Ecto neural progenitor cell (in vitro differentiated cells): Measurements from ENCODE around the gene NACC1.
A peak's percentile ranks its signal among the peaks of the same experiment; 100 is the strongest.
"Not testable (repeated sequence)": the region's sequence is repeated elsewhere in the genome, so short reads cannot be mapped to it uniquely, and the experiment has no call there.

Experiments used
- DNase-seq: peaks from one replicate; pipeline ENCODE4 v3.0.0-alpha.2; 2018; ENCODE audit warnings: low spot score

Gene NACC1

GRCh38 chr19:13164343-13165161 lies 46.5 kb downstream of the NACC1 start:
- peak; percentile 86 for DNase-seq

GRCh38 chr19:13165162-13165997 lies 47.3 kb downstream of the NACC1 start:
- DNase-seq = no peak

GRCh38 chr19:13166151-13166550 lies 48.1 kb downstream of the NACC1 start:
- not testable (repeated sequence) for DNase-seq

DNA sequence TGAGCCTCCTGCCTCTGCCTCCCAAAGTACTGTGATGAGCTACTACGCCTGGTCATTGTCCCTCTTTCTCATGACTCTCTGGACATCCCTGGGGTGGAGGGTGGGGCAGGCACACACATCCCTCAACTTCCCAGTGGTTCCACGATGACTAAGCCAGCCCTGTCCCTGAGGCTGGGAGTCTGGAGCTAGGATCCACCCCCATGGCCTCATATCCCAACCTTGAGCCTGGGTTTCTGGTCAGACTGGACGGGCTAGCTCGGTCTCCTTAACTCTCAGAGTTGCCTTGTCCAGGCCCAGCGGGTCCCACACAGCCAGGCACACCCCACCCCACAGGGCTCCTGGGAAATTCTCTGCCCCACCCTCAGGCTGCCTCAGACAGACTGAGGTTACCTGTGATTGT lies 51.7 kb downstream of the NACC1 start:
- no peak for DNase-seq

- no peak for DNase-seq
These were observed 53.1 kb downstream of the NACC1 start for GRCh38 chr19:13171146-13171545.

GRCh38 chr19:13172346-13173138 lies 54.5 kb downstream of the NACC1 start:
- DNase-seq = no peak

- DNase-seq = no peak
These were observed 55.2 kb downstream of the NACC1 start for GRCh38 chr19:13173139-13173737.

DNA sequence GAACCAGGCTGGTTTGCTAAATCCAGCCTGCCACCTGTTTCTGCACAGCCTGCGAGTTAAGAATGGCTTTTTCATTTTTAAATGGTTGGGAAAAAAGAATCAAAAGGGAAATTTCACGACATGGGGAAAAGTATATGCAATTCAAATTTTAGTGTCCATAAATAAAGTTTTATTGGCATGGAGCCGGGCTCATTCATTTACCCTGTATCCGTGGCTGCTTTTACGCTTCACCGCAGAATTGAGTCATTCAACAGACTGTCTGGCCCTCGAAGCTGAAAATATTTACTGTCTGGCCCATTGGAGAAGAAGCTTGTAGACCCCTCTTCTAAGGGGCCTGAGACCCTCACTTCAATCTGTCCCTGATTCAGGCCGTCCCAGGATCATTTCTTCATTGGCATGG lies 58.3 kb downstream of the NACC1 start:
- no peak for DNase-seq

- DNase-seq = not testable (repeated sequence)
These were observed 59.5 kb downstream of the NACC1 start for GRCh38 chr19:13177584-13177983.

DNA sequence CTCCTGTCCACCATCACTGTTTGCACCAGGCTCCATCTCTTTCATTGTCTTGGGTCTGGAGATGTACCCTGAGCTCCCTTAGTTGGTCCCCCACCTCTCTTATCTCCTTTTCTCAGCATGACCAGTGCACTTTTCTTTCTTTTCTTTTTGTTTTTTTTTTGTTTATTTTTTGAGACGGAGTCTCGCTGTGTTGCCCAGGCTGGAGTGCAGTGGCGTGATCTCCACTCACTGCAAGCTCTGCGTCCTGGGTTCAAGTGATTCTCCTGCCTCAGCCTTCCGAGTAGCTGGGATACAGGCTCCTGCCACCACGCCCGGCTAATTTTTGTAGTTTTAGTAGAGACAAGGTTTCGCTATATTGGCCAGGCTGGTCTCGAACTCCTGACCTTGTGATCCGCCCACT lies 60.2 kb downstream of the NACC1 start:
- not testable (repeated sequence) for DNase-seq

GRCh38 chr19:13181747-13182388 lies 63.8 kb downstream of the NACC1 start:
- DNase-seq = no peak

DNA sequence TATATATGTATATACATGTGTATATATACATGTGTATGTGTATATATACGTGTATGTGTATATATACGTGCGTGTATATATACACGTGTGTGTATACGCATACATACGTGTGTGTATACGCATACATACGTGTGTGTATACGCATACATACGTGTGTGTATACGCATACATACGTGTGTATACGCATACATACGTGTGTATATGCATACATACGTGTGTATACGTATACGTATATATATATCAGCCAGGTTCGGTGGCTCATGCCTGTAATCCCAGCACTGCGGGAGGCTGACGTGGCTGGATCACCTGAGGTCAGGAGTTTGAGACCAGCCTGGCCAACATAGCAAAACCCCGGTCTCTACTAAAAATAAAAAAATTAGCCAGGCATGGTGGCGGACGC lies 66.9 kb downstream of the NACC1 start:
- DNase-seq = not testable (repeated sequence)

DNA sequence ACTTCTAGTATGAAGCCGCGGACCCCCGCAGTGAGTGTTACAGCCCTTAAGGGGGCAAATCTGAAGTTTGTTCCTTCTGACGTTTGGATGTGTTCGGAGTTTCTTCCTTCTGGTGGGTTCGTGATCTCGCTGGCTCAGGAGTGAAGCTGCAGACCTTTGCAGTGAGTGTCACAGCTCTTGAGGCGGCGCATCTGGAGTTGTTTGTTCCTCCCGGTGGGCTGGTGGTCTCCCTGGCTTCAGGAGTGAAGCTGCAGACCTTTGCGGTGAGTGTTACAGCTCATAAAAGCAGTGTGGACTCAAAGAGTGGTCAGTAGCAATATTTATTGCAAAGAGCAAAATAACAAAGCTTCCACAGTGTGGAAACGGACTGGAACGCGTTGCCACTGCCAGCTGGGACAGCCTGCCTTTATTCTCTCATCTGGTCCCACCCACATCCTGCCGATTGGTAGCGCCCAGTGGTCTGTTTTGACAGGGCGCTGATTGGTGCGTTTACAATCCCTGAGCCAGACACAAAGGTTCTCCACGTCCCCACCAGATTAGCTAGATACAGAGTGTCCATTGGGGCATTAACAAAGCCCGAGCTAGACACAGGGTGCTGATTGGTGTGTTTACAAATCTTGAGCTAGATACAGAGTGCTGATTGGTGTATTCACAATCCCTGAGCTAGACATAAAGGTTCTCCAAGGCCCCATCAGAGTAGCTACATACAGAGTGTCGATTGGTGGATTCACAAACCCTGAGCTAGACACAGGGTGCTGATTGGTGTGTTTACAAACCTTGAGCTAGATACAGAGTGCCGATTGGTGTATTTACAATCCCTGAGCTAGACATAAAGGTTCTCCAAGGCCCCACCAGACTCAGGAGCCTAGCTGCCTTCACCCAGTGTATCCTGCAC lies 67.9 kb downstream of the NACC1 start:
- not testable (repeated sequence) for DNase-seq

DNA sequence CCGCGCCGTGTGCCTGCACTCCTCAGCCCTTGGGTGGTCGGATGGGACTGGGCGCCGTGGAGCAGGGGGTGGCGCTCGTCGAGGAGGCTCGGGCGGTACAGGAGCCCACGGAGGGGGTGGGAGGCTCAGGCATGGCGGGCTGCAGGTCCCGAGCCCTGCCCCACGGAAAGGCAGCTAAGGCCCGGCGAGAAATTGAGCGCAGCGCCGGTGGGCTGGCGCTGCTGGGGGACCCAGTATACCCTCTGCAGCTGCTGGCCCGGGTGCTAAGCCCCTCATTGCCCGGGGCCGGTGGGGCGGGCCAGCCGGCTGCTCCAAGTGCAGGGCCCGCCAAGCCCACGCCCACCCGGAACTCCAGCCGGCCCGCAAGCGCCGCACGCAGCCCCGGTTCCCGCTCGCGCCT lies 68.6 kb downstream of the NACC1 start:
- DNase-seq = not testable (repeated sequence)

DNA sequence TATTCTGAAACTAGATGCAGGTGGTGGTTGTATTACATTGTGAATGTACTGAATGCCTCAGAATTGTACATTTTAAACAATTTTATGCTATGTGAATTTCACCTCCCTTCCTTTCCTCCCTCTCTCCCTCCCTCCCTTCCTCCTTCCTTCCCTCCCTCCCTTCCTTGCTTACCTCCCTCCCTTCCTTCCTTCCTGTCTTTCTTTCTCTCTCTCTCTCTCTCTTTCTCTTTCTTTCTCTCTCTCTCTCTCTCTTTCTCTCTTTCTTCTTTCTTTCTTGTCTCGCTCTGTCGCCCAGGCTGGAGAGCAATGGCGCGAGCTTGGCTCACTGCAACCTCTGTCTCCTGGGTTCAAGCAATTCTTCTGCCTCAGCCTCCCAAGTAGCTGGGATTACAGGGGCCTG lies 69.4 kb downstream of the NACC1 start:
- no peak for DNase-seq

GRCh38 chr19:13189600-13189999 lies 71.5 kb downstream of the NACC1 start:
- DNase-seq = no peak
